ENCODE results near the gene MAMDC2.

The MAMDC2 gene, protein sequence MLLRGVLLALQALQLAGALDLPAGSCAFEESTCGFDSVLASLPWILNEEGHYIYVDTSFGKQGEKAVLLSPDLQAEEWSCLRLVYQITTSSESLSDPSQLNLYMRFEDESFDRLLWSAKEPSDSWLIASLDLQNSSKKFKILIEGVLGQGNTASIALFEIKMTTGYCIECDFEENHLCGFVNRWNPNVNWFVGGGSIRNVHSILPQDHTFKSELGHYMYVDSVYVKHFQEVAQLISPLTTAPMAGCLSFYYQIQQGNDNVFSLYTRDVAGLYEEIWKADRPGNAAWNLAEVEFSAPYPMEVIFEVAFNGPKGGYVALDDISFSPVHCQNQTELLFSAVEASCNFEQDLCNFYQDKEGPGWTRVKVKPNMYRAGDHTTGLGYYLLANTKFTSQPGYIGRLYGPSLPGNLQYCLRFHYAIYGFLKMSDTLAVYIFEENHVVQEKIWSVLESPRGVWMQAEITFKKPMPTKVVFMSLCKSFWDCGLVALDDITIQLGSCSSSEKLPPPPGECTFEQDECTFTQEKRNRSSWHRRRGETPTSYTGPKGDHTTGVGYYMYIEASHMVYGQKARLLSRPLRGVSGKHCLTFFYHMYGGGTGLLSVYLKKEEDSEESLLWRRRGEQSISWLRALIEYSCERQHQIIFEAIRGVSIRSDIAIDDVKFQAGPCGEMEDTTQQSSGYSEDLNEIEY

DNA sequence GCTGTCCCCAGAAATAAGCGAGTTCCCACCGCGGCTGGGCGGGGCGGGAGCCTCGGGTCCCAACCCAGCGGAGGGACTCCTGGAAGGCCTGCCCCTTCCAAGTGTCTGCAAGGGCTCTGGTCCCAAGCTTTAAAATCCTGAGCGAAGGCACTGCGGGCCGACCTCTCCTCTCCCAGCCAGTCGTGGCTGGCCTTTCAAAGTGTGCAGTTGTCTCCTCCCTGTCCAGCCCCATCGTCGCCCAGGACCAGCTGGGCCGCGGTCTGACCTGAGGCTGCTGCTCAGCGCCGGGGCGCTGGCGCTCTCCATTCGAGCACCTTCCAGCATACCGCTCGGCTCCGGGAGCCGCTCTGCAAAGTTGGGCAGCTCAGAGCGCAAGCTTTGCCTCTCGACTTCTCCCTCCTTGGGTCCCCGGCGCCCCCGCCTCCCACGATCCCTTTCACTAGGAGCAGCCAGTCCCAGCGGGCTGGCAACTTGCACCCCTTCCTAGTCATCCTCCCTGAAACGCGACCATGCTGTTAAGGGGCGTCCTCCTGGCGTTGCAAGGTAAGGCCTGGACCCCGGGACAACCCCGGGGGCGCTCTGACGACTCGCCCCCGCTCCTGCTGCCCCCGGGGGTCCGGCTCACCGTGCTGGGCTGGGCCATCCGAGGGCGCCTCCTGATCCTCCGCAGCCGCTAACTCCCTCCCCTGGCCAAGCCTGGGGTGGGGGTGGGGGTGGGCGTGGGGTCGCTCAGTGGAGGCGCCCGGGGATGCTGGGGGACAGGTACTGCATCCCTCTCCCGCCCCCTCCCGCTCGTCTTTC, at the start of gene MAMDC2:
Gene MAMDC2, plus strand, starts transcription at position 160 of the 801 bp plus-strand sequence. Its CDS starts 350 bp downstream, at position 510.
- no peak for DNase-seq

DNA sequence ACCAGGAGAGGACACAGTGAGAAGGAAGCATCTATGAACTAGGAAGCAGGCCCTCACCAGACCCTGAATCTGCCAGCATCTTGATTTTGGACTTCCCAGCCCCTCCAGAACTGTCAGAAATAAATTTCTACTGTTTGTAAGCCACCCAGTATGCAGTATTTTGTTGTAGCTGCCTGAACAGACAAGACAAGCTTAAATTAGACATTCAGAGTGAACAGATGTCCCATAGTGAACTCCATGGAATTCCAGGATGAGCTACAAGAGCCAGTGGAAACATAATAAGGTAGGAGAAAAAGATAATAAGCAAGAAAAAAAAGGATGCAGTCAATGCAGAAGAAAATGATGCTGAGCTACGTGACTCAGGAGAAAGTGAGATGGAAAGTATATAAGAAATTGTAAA, 47.8 kb upstream of the MAMDC2 start:
- no peak for DNase-seq

DNA sequence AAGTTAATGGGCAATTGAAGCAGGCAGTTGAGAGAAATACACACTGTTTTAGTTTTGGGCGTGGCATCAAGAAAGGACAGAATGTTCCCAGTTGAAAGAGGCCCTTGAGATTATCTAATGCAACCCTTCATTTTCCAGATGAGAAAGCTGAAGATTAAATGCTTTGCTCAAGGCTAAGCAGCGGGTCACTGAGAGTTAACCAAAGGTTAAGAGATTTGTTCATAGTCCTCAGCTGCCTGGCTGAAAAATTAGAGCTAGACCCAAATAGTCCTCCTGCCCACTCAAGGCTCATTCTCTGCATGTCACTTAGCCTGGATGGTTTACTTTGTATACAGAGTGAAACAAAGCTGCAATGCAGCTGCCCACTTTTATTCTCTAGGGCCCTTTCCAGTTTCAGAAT, 46.7 kb upstream of the MAMDC2 start:
- no peak for DNase-seq

DNA sequence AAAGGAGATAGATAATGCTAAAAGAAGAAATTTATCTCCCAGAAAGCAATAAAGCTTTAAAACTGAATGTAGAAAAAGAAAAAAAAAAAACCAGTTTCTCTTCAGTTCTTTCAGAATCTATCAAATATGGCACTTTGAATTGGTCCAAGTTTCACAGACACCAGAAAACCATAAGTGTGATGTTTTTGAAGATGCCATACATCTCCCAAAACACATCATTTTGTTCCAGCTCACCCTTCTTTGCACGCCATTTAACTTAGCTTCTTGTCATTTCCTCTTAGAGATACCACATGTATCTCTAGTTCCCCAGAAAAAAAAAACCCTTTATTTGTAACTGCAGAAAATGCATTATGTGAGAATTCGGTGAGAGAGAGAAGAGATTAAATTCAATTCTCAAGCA, 46.1 kb upstream of the MAMDC2 start:
- DNase-seq: no peak

DNA sequence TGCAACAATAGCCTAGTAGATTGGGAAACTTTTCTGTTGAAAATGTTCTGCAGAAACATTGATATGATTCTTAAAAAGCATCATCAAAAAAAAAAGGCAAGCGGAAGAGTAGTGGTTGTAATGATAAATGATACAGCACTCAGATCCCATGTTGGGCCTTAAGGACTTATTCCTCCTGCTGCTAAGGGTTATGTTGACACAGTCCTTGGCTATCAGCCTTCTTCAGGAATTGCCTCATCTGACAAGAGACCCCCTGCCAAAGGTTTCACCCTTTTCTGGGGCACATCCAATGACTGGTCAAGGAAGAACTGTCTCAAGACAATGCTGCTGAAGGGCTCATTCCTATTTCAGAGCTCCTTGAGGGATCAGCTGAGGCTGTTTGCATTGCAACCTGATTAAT, 44.3 kb upstream of the MAMDC2 start:
- no peak for DNase-seq

DNA sequence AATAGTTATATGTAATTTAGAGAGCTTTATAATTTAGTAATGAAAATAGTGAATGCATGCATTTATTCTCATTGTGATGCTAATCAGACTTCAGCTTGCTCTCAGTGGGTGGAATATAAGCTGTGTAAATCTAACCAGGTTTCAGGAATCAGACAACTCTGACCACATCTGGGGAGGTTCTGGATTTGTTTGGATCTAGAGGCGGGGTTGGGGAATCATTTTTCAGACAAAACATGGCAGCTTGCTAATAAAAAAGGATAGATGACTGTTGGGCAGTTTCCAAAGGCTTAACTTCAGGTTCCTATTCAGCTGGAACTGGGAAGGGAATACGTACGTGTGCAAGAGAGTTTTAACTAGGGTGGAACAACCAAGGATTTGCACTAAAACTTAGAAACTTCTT, 43.2 kb upstream of the MAMDC2 start:
- no peak for DNase-seq

DNA sequence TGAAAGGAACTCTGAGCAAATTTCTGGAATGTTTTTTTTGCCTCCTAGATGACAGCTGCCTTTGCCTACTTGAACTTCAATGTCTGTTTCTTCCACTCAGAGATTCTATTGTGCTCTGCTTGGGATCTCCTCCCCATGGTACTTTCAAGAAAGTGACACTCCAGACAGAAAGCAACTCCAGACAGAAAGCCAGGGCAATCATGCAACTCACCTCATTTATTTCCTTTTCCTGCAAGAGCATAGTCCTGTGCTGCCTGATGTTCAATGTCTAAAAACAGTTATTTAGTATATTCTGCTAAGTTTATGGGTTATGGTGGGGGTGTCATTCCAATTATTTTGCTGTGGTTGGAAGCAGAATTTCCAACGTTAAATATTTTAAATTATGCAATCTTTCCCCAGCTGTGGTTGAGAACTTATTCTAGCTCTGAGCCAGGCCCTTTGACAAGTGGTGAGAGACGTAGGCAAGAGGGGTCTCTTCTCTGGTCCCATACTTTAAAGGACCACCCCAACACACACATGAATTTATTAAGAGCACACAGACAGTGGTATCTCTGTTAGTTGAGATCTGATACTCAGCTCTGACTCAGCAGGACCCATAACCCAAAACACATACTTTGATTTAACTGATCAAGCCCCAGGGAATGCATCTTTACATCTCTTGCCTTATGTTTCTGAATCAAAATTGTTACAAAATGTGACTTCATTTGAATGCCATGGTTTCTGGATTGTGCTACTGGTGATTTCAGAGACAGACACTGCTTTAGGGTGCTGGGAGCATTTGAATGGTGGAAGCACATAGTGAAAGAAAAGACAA, 39.5 kb upstream of the MAMDC2 start:
- DNase-seq: no peak

DNA sequence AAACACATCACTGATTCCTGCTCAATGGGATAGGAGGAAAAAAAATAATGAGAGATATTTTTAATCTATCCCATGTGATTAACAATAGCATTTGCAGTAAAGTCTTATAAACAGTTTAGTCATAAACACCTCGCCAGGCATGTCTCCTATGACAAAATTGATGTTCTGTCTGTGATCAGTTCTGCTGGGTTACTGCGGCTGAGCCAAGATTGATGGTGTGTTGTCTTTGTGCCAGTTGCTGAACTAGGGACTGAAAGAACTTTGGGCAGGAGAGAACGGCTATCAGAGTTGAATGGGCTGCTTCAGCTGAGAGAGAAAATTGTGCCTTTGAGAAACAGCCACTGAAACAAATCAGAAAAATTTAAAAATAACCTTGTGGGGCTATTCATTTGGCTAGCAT, 37.3 kb upstream of the MAMDC2 start:
- DNase-seq: no peak

DNA sequence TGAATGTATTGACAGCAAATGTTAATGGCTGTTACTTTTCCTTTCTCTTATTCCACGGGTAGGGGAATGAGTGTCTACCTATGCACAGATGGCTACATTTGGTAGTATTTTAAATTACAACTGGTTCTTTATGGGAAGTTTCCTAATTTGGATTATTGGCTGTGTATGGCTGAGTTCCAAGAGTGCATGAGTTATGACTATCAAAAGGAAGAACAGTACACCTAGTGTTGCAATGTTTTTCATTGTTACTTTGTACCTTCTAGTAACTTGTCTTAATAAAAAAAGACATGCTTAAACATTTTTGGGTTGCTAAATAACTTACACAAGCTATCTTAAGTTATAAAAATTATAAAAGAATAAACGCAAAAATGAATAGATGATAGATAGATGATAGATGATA, 35.8 kb upstream of the MAMDC2 start:
- DNase-seq: no peak

DNA sequence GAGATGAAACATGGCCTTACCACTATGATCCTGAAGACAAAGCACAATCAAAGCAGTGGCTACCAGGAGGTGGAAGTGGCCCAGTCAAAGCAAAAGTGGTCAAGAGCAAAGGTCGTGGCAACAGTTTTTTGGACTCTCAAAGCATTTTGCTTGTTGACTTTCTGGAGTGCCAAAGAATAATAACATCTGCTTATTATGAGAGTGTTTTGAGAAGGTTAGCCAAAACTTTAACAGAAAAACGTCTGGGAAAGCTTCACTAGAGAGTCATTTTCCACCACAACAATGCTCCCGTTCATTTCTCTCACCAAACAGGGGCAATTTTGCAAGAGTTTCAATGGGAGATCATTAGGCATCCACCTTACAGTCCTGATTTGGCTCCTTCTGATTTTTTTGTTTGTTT, 33.6 kb upstream of the MAMDC2 start:
- DNase-seq: no peak

DNA sequence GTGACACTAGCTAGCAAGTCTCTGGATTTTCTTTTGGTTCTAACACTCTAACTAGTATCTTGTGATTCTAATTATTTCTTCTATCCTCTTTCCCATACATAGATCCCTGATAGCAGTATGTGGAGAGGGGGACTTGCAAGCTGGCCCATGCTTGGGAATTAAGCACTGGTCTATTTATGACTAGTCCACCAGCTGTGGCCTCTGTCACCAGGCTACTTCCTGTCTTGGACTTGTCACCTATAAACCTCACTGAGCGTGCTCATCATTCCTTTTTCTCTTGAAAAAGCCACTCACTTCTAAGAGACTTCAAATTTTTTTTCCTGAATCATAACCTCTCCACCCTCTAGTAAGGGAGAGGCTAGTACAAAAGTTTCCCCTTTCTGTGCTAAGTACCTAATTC, 32.3 kb upstream of the MAMDC2 start:
- DNase-seq: peak; percentile 2

DNA sequence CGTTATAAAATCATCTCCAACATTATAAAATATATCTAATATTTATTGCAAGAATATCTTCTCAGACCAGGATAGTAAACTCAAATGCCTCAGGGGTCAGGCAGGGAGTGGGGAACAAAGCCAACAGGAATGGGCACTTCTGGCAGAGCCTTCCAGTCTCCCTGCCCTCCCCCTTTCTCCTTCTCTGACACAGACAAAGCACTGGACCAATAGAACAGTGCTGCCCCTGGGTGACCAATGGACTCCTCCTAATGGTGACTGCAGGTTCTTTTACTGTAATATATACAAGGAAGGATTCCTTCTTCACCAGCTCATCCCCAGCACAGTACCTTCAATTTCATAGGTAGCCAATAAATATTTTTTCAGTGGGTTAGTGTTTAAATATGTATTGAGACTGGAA, 31.1 kb upstream of the MAMDC2 start:
- DNase-seq: no peak

DNA sequence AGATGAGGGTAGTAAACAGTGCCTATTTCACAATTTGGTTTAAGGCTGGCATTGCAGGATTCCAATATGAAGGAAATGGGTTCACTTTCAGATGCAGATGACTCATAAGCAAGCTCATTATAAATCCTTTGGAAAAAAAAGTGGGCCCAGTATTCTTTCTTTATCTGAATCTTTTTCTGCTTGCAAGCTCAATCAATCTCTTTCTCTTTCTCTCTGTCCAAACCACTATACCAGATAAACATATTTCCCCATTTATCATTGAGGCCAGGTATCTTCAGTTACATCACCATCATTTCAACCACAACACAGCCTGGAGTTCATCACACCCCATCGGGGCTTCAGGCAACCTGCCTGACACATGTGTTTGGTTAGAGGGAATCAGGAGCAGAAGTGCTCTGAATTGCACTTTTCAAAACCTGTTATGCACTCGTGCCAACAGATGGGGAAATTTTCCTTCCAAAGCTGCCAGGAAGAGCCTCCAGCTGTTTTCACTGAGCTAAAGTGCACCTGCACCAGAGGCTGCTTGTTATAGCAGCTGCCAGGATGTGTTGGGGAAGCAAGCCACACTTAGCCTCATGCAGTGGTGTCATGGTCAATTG, 30.0 kb upstream of the MAMDC2 start:
- no peak for DNase-seq

DNA sequence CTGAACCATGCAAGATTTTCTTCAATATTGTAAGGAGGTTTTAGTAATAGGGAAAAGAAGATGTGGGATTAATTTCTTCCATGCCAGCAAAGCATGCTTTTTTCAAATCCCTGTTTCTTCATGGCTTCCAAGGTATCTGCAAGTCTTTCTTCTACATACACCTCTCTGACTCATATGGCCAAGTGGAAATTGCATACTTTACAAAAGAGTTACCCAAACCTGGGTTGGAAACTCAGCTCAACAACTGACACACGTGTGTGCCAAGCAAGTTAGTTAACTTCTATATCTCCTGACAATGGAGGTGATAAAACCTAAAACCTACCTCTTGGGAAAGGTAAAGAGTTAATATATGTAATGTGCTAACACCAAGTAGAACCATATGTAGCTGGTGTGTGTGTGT, 28.5 kb upstream of the MAMDC2 start:
- no peak for DNase-seq

DNA sequence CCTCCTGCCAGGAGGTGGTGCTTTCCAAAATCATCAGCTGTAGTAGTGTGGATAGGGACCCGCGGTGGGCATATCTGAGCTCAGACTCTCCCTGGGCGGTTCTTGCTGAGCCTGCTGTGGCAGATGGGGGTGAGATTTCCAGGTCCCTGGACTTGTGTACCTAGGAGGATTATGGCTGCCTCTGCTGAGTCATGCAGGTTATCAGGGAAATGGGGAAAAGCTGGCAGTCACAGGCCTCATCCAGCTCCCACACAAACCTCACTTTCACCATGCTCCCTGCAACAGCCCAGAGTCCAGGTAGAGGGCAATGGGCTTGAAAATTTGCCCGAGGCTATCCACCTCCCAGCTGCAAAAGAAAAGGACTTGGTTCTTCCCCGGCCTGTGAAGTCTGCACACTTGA, 23.4 kb upstream of the MAMDC2 start:
- no peak for DNase-seq

DNA sequence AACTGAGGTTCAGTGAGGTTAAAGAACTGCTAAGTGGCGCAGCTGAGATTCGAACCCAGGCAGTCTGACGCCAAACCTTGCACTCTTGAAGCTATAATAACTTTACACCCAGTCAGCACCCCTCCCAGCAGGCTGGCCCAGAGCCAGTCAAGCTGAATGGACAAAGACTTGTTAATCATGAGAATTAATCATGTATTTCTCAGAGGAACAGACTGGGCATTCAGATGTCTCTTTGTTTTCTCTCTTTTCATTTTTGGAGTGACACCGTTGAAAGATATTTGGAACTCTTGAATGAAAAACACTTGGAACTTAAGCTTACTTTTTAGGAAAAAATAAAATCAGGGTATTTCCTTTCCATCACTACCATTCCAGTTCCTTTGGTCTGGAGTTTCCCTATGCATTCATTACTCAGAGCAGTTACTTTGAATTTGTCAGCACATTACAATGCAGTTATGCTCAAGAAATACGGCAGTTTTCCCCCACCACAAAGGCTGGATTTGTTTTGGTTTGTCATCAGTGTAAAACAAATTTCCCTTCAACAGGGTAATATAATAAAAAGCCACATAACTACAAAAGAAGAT, 22.6 kb upstream of the MAMDC2 start:
- DNase-seq: no peak

DNA sequence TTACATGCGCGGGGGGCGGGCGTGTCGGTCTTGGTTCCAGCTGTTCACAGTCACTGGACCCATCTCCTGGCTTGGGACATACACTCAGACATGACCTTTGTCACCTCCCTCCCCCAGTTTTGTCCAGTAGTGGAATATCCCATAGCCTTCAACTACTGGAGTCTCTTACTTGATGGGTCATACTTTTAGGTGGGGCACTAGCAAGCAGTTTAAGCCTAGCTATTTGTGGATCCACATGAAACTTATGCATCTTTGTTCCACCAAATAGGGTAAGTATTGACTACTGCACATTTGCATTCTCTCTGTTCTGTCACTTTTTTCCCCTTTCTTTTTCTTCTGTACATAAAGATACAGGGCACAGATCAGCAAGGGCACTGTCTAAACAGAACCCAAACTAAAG, 15.4 kb upstream of the MAMDC2 start:
- no peak for DNase-seq

DNA sequence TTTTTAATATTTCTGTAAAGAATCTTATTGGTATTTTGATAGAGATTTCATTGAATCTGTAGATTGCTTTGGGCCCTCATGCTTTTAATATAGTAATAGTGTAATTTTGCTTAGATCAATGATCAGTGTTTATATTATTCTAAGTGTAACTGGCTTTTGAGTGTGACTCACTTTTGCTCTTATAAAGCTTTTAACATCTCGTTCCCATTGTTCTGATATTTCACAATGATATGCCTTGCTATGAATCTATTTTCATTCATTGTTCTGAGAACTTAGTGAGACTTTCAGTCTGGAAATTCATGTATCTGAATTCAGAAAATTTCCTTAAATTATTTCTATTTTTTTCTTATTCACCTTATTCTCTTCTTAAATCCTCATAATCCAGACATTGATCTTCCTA, 13.5 kb upstream of the MAMDC2 start:
- DNase-seq: no peak

DNA sequence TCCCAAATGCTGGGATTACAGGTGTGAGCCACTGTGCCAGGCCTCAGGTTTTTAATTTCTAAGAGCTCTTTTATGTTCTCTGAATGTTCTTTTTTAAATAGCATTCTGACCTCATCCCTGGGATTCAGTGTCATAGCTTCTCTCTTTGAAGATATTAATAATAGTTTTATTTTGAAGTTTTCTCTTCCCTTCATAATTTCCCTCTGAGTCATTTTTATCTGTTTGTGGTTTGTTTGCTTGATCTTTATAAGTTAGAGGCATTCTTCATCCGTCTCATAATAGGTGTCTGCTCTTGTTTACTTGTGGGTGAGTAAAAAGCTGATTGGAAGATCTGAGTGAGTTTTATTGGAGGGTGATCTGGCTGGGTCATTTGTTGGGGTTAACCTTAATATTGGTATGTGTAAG, 12.5 kb upstream of the MAMDC2 start:
- peak; percentile 9 for DNase-seq

DNA sequence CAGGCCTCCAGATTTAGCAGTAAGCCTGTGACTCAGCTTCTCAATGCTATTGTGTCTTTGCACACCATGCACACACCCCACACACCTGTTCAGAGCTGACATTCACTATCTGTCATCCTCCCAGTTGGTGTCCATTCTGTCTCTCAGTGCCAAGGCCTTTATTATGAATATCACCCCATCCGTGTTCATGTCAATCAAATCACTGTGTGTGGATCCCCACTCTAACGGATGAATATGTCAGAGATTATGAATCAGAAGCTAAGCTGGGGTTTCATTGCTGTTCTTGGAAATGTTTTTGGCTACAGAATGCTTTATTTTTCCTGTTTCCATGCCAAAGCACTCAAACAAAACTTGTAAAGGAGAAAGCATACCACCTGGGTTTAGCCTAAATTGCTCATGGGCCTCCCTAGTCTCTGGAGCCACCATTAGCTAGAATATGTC, 9.4 kb upstream of the MAMDC2 start:
- no peak for DNase-seq

DNA sequence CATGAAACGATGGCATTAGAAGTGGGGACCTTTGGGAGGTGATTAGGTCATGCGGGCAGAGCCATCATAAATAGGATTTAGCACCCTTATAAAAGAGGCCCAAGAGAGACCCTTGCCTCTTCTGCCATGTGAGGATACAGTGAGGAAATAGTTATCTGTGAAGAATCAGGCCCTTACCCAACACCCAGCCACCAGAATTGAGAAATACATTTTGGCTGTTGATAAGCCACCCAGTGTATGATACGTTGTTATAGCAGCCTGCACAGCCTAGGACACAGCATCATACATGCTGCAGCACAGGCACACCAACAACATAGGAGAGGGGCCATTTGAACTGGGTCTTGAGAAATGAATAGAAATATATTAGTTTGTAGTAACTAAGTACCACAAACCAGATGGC, 8.0 kb upstream of the MAMDC2 start:
- DNase-seq: no peak

DNA sequence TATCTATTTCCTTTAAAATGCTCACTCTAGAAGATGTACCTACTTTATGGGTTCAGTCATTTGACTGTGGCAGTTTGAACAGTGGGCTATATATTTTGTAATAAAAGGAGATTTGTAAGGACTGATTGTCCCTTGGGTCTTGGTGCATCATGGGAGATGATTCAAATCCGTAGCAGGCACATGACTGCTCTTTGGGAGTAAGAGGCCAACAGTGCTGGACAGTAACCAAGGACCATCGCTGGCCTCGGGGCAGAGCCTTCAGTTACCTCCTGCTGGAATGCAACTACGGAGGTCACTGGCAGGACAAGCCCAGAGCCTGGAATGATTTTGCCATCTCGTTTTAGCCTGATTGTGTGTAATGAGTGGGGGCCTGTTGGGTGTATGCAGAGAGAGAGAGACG, 7.0 kb upstream of the MAMDC2 start:
- no peak for DNase-seq

All from activated CD4-positive, alpha-beta T cell treated with anti-CD3 and anti-CD28 coated beads, Interleukin-10, Interleukin-2, amounts not matched to agents 100 ng/mL and 50 ng/mL, durations not matched to agents 16 hours and 8 hours (primary cell).